Fibroblast of pulmonary artery (primary cell): ENCODE measurements around the gene RPL36.

Source experiments
- DNase-seq: peaks from one replicate; pipeline ENCODE4 v3.0.0-alpha.2; 2010; ENCODE audit warnings: low read depth
- H3K4me3 ChIP-seq: replicated peaks from 2 replicates; pipeline ENCODE4 v1.5.1; 2011; ENCODE audit warnings: low read depth, mild to moderate bottlenecking, control low read depth, low read length, moderate library complexity
- TF ChIP-seq, protein P1 (sequence below): IDR thresholded peaks from 2 replicates; pipeline ENCODE4 v1.5.1; 2011; ENCODE audit warnings: mild to moderate bottlenecking, control low read depth, low read length, inconsistent platforms; ENCODE audit errors: missing control alignments

The RPL36 gene

DNA sequence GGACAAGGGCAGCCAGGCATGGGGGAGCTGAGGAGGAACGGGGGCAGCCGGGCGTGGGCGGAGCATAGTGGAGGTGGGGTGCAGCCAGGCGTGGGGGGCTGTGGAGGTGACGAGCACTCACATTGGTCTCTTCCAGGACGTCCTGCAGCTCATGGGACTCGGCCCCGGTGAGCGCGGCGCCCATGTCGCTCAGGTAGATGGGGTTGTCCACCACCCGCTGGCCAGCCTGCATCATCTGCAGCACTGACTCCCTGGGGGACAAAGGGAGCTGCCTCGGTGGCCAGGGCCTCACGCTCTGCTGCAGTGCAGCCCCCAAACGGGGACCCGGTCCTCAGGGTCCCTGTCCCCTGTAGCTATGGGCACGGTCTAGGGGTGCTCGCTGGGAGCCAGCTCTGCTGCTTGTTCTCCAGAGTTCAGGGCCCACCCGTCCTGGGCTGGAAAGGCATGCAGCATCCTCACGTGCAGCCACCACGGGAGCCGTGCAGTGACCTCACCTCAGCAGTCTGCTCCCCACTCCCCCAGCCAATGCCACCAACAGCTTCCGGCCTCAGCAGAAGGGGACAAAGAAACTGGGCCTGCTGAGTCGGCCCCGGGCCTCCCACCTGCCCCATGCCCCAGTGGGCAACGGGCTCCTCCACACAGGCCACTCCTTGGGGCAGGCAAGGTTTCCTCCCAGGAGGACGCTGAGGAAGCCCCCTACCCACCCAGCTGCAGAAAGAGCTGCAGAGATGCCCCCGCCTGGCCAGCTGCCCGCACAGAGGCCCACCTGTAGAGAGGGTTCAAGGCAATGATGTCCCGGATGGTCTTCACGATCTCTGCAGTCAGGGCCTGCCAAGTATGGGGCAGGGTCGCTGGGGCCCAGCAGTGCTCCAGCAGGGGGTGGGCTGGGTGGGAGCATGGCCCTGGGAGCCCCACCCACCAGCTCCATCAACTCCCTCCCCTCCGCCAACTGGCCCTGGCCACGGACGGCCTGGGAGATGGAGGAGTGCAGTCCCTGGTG, 17.8 kb downstream of the RPL36 start:
- TF ChIP-seq, protein P1, sequence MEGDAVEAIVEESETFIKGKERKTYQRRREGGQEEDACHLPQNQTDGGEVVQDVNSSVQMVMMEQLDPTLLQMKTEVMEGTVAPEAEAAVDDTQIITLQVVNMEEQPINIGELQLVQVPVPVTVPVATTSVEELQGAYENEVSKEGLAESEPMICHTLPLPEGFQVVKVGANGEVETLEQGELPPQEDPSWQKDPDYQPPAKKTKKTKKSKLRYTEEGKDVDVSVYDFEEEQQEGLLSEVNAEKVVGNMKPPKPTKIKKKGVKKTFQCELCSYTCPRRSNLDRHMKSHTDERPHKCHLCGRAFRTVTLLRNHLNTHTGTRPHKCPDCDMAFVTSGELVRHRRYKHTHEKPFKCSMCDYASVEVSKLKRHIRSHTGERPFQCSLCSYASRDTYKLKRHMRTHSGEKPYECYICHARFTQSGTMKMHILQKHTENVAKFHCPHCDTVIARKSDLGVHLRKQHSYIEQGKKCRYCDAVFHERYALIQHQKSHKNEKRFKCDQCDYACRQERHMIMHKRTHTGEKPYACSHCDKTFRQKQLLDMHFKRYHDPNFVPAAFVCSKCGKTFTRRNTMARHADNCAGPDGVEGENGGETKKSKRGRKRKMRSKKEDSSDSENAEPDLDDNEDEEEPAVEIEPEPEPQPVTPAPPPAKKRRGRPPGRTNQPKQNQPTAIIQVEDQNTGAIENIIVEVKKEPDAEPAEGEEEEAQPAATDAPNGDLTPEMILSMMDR, result no peak
- no peak for DNase-seq

DNA sequence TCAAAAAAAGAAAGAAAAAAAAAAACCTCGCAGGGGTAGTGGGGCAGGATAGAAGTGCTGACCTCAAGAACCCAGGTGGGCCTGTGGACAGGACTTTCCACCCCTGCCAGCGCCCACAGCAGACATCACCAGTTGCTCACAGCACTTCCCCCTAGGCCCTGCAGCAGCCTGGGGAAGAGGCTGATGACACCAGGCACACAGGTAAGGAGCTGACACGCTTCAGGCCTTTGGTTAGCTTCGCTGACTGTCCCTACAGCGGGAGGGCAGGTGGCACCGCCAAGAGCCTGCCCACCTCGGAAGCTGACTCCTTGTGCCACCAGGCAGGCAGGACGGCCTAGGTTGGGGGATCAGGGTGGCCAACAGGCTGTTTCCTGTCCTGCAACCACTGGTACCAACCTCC, 20.9 kb downstream of the RPL36 start:
- TF ChIP-seq, protein P1, result no peak
- H3K4me3 ChIP-seq, result no peak overlapping the region
- DNase-seq, result no peak

More for the DNA sequence above, 17.8 kb downstream of the RPL36 start:
- no peak overlapping the region for H3K4me3 ChIP-seq

DNA sequence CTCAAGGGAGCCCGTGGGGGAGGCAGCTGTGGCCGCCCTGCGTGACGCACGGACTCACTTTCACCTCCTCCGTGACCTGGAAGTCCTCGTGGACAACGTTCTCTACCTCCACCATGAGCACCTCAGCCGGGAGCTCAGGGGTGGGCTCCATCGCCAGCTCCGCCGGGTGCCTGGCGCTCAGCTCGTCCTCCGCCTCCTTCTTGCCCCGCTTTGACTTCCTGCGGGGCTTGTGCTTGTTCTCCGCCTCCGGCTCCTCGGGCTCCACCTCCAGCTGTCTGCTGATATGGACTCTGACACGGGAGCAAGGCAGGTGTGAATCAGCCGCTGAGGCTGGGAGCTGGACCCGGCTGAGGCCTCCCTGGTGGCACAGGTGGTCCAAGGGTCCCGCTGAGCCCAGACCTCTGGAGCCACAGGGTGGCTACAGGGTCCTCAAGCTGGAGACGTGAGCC, 21.6 kb downstream of the RPL36 start:
- no peak for DNase-seq
- TF ChIP-seq, protein P1, result no peak
- H3K4me3 ChIP-seq, result no peak overlapping the region

DNA sequence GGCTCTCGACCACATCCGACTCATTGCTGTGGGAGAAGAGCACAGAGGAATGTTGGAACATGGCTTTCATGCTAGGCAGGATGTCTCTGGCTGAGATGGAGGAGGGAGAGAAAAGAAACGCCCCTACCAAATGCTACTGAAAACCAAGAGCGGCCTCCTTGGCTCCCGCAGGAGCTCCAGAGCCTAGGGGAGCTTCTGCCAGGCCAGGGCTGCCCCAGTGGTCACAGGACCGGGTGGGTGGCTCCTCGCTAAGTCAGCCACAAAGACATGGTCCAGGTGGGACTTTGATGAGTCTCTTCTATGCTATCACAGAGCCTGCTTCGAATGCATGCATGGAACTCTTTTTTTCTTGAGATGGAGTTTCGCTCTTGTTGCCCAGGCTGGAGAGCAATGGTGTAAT, 23.1 kb downstream of the RPL36 start:
- no peak overlapping the region for H3K4me3 ChIP-seq
- no peak for DNase-seq
- TF ChIP-seq, protein P1, result no peak

DNA sequence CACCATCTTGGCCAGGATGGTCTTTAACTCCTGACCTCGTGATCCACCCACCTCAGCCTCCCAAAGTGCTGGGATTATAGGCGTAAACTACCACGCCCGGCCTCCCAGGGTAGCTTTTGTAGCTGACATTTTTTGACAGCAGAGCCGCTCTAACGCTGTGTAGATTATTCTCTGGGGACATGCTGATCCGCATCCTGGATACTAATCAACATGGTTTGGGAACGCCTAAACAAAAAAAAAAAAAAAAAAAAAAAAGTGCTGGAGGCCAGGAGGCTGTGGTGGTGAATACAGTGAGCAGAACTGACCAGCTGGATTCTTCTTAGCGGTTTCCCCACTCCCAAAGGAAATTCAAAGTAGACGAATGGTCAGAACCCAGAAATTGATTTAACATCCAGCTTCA, 24.7 kb downstream of the RPL36 start:
- DNase-seq, result no peak
- TF ChIP-seq, protein P1, result no peak

DNA sequence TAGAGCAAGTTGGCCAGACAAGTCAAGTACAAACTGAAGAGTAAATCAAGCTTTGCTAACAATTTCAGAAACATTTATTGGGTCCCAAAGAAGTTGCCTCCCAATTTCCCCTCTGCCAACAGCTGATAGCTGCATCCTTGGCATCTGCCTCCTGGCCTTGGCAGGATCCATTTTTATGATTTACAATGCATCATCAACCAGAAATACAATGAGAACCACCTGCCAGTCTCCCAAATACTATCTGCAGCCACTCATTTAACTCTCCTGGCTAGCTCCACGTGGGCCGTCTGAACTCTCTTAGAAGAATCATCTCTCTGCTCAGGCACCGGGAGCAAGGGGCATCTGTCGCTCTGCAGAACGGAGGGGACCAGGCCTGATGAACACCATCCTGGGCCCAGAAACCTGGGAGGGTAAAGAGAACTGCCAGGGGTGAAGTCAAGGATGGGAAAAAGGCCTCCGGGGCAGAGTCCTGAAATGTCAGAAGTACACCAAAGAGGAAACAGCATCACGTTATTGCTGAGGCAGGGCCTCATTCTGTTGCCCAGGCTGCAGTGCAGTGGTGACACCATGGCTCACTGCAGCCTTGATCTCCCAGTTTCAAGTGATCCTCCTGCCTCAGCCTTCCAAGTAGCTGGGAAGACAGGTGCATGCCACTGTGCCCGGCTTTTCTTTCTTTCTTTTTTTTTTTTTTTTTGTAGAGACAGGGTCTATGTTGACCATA, 27.3 kb downstream of the RPL36 start:
- no peak for DNase-seq
- no peak overlapping the region for H3K4me3 ChIP-seq
- TF ChIP-seq, protein P1, result no peak

More for the DNA sequence above, 24.7 kb downstream of the RPL36 start:
- H3K4me3 ChIP-seq, result no peak overlapping the region
